Panc1 (cell line): Measurements from ENCODE around the gene FAM131B.

Experiments
- SIN3A ChIP-seq: IDR thresholded peaks from 2 replicates; pipeline ENCODE4 v1.6.1; 2012; ENCODE audit warnings: low read depth, mild to moderate bottlenecking, low read length, moderate library complexity, borderline replicate concordance; ENCODE audit not compliant: insufficient read depth
- TF ChIP-seq, protein P1 (sequence below): fragments of 450-650 bp; IDR thresholded peaks from 2 replicates; pipeline ENCODE4 v1.5.1; 2017; ENCODE audit warnings: mild to moderate bottlenecking

GRCh38 chr7:143360788-143361551 lies 1.5 kb downstream of the FAM131B start:
- TF ChIP-seq, protein P1, sequence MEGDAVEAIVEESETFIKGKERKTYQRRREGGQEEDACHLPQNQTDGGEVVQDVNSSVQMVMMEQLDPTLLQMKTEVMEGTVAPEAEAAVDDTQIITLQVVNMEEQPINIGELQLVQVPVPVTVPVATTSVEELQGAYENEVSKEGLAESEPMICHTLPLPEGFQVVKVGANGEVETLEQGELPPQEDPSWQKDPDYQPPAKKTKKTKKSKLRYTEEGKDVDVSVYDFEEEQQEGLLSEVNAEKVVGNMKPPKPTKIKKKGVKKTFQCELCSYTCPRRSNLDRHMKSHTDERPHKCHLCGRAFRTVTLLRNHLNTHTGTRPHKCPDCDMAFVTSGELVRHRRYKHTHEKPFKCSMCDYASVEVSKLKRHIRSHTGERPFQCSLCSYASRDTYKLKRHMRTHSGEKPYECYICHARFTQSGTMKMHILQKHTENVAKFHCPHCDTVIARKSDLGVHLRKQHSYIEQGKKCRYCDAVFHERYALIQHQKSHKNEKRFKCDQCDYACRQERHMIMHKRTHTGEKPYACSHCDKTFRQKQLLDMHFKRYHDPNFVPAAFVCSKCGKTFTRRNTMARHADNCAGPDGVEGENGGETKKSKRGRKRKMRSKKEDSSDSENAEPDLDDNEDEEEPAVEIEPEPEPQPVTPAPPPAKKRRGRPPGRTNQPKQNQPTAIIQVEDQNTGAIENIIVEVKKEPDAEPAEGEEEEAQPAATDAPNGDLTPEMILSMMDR: no peak
- TF ChIP-seq SIN3A: no peak
